PC-3 (cell line): ENCODE data around the gene AP2M1. TPM values are rescaled to one million over a fixed set of nuclear protein-coding genes. Genes with fewer than 3 reads are reported as not detected.

Experiments used
- ATAC-seq: fragments of 200-7000 bp; cut with Tn5 transposase; 2 replicates; pipeline ENCODE4 v1.9.1; 2020; ENCODE audit warnings: mild to moderate bottlenecking, moderate library complexity
- BruUV-seq: library from RNA; stranded (reverse); fragments of 400-500 nt; replicated peaks from 2 replicates; lab custom pipeline; 2021; lab: Mats Ljungman, UMichigan
- CTCF ChIA-PET: fragments of 300-600 bp; sonication (Branson Sonifier 250); formaldehyde crosslinking; loops from one replicate; lab custom pipeline; 2022; ENCODE audit warnings: antibody characterized with exemption; lab: Charles Lee
- POLR2A ChIA-PET: fragments of 300-600 bp; sonication (Branson Sonifier 250); formaldehyde crosslinking; loops from one replicate; lab custom pipeline; 2022; ENCODE audit warnings: antibody characterized with exemption; ENCODE audit not compliant: unreplicated experiment; lab: Charles Lee
- DNase-seq: peaks from one replicate; pipeline ENCODE4 v3.0.0-alpha.2; 2015
- H2AFZ ChIP-seq: fragments of 300-600 bp; sonication (generic); 2 replicates; pipeline ENCODE4 v1.6.0; 2016; ENCODE audit warnings: antibody characterized with exemption, low read length
- H3F3A ChIP-seq: fragments of 300-600 bp; sonication (generic); one replicate; pipeline ENCODE4 v1.6.0; 2017; ENCODE audit warnings: antibody characterized with exemption, low read length, control low read depth, mild to moderate bottlenecking; ENCODE audit not compliant: unreplicated experiment
- H3K27ac ChIP-seq: fragments of 300-600 bp; sonication (generic); 2 replicates; pipeline ENCODE4 v1.5.1; 2016; ENCODE audit warnings: mild to moderate bottlenecking, low read length
- H3K27me3 ChIP-seq: fragments of 300-600 bp; sonication (generic); 2 replicates; pipeline ENCODE4 v1.6.1; 2016; ENCODE audit warnings: low read length, mixed read lengths
- H3K36me3 ChIP-seq: fragments of 300-600 bp; sonication (generic); 2 replicates; pipeline ENCODE4 v1.6.1; 2016; ENCODE audit warnings: low read depth, mixed run types, low read length, mixed read lengths
- H3K4me1 ChIP-seq: fragments of 300-600 bp; sonication (generic); 2 replicates; pipeline ENCODE4 v1.5.1; 2016; ENCODE audit warnings: low read length; ENCODE audit not compliant: insufficient read depth
- H3K4me2 ChIP-seq: fragments of 300-600 bp; sonication (generic); 2 replicates; pipeline ENCODE4 v1.6.0; 2016; ENCODE audit warnings: low read length
- H3K4me3 ChIP-seq: fragments of 300-600 bp; sonication (generic); 2 replicates; pipeline ENCODE4 v1.5.1; 2016; ENCODE audit warnings: mild to moderate bottlenecking, low read length, mixed read lengths
- H3K79me2 ChIP-seq: fragments of 300-600 bp; sonication (generic); 2 replicates; pipeline ENCODE4 v1.6.1; 2017; ENCODE audit warnings: low read length, mixed read lengths
- H3K9ac ChIP-seq: fragments of 300-600 bp; sonication (generic); 2 replicates; pipeline ENCODE4 v1.6.0; 2016; ENCODE audit warnings: mild to moderate bottlenecking, low read length
- H3K9me2 ChIP-seq: fragments of 300-600 bp; sonication (generic); replicated peaks from 2 replicates; pipeline ENCODE4 v1.6.1; 2016; ENCODE audit warnings: mixed run types, low read length, mixed read lengths
- H3K9me3 ChIP-seq: fragments of 300-600 bp; sonication (generic); 2 replicates; pipeline ENCODE4 v1.6.1; 2016; ENCODE audit warnings: low read length, mixed read lengths
- H4K20me1 ChIP-seq: fragments of 300-600 bp; sonication (generic); 2 replicates; pipeline ENCODE4 v1.6.1; 2016; ENCODE audit warnings: low read length, mixed read lengths
- CTCF ChIP-seq: fragments of 300-600 bp; sonication (generic); conservative IDR thresholded peaks from 2 replicates; pipeline ENCODE4 v1.5.1; 2017; ENCODE audit warnings: antibody characterized with exemption, low read depth, mild to moderate bottlenecking, low read length
- EZH2 ChIP-seq: fragments of 300-600 bp; sonication (generic); IDR thresholded peaks from one replicate; pipeline ENCODE4 v1.6.1; 2017; ENCODE audit warnings: antibody characterized with exemption, mild to moderate bottlenecking, low read length; ENCODE audit not compliant: unreplicated experiment
- EZH2phosphoT487 ChIP-seq: fragments of 300-600 bp; sonication (generic); IDR thresholded peaks from 2 replicates; pipeline ENCODE4 v1.6.1; 2018; ENCODE audit warnings: mild to moderate bottlenecking, antibody characterized with exemption, low read length, borderline replicate concordance
- intact Hi-C: fragments of 100-400 bp; cut with micrococcal nuclease; formaldehyde crosslinking; loops from 2 replicates; pipeline ENCODE4 v1.9.0; 2023
- total RNA-seq: library from RNA; depleted of rRNA; stranded (reverse); fragments of >200 nt; gene quantifications from 2 replicates; pipeline ENCODE4 v1.2.3, GENCODE V29; 2014

The AP2M1 gene
- total RNA-seq, 1 experiment from 2014 or later = 522 TPM

- Histone ChIP-seq H3K4me3 (no peak overlapping the region), H3K27ac (no peak overlapping the region), H3K4me2 (no peak overlapping the region), H3K9ac (no peak overlapping the region), H3K27me3 (no peaks in the 10 kb centered on the region), H2AFZ (no peak overlapping the region), H3K4me1 (no peaks in the 10 kb centered on the region), H4K20me1 (no peaks in the 10 kb centered on the region), H3F3A (peaks cover 4% of the 10 kb centered on the region), H3K79me2 (no peaks in the 10 kb centered on the region), H3K9me2 (no peaks in the 10 kb centered on the region), H3K36me3 (peaks cover 33% of the 10 kb centered on the region), H3K9me3 (no peaks in the 10 kb centered on the region)
- no peak for TF ChIP-seq EZH2phosphoT487
- peak; percentile 73 for TF ChIP-seq CTCF
- ChIA-PET CTCF (interaction anchor here (0.6 kb wide), 1 partner anchor 98 kb away, joined by 7 read pairs; no protein-coding TSS in a partner anchor), POLR2A (no interaction called here)
- peak; percentile 72 for DNase-seq
- no TSS peak for BruUV-seq
- intact Hi-C loops = loop anchor here (1.0 to 5.0 kb wide), 3 partner anchors 42 to 144 kb away; partner anchors contain the start of gene ABCF3
- ATAC-seq = peak; percentile 92
Measured at GRCh38 chr3:184145111-184145524, 29.5 kb upstream of the AP2M1 start.

- Histone ChIP-seq H3K27ac (no peak overlapping the region), H4K20me1 (no peaks in the 10 kb centered on the region), H3K4me2 (no peak overlapping the region), H3K4me1 (no peaks in the 10 kb centered on the region), H2AFZ (no peak overlapping the region), H3K36me3 (peaks cover 26% of the 10 kb centered on the region), H3K9ac (no peak overlapping the region), H3K4me3 (no peak overlapping the region), H3F3A (peaks cover 4% of the 10 kb centered on the region), H3K9me2 (no peaks in the 10 kb centered on the region), H3K9me3 (no peaks in the 10 kb centered on the region), H3K79me2 (no peaks in the 10 kb centered on the region), H3K27me3 (no peaks in the 10 kb centered on the region)
- ATAC-seq (no peak), DNase-seq (no peak)
- ChIA-PET CTCF (interaction anchor here (0.6 kb wide), 2 partner anchors 52 to 88 kb away, joined by 3 to 4 read pairs; no protein-coding TSS in a partner anchor), POLR2A (interaction anchor here (0.7 kb wide), 1 partner anchor 76 kb away, joined by 25 read pairs; no protein-coding TSS in a partner anchor)
- TF ChIP-seq EZH2 = no peak
- TF ChIP-seq EZH2phosphoT487 = no peak
- no peak for TF ChIP-seq CTCF
- intact Hi-C loops = loop anchor here (1.0 to 5.0 kb wide), 3 partner anchors 41 to 143 kb away; partner anchors contain the start of gene ABCF3
- no TSS peak for BruUV-seq
Measured at GRCh38 chr3:184145751-184146270, 28.8 kb upstream of the AP2M1 start.

- Histone ChIP-seq H3K79me2 (no peaks in the 10 kb centered on the region), H3K4me3 (no peak overlapping the region), H3K27me3 (no peaks in the 10 kb centered on the region), H3K4me1 (no peaks in the 10 kb centered on the region), H3K9ac (no peak overlapping the region), H3K36me3 (peaks cover 11% of the 10 kb centered on the region), H3K27ac (no peak overlapping the region), H2AFZ (no peak overlapping the region), H4K20me1 (no peaks in the 10 kb centered on the region), H3K9me3 (no peaks in the 10 kb centered on the region), H3F3A (peaks cover 4% of the 10 kb centered on the region), H3K4me2 (no peak overlapping the region), H3K9me2 (no peaks in the 10 kb centered on the region)
- TF ChIP-seq CTCF (no peak), EZH2phosphoT487 (no peak), EZH2 (no peak)
- ChIA-PET POLR2A (interaction anchor here (0.7 kb wide), 1 partner anchor 37 kb away, joined by 3 read pairs; no protein-coding TSS in a partner anchor), CTCF (no interaction called here)
- ATAC-seq (no peak), DNase-seq (no peak)
- no TSS peak for BruUV-seq
- intact Hi-C loops = loop anchor here (5.0 kb wide), 1 partner anchor 39 kb away; the partner anchor contains the start of gene ABCF3
Measured at GRCh38 chr3:184148076-184148475, 26.6 kb upstream of the AP2M1 start.
